PFSK-1 (cell line): Measurements from ENCODE around the gene EMILIN2.

ENCODE experiments used
- POLR2AphosphoS5 ChIP-seq: IDR thresholded peaks from 2 replicates; pipeline ENCODE4 v1.6.1; 2012; ENCODE audit warnings: low read depth, mild to moderate bottlenecking, control low read depth, low read length, moderate library complexity
- REST ChIP-seq, 2 experiments: IDR thresholded peaks; 2 replicates each; pipeline versions ENCODE4 v1.6.1 to v1.8.0; 2011 to 2012; ENCODE audit warnings: low read depth in 2 of 2, low read length in 2 of 2, control low read depth in 1 of 2, inconsistent platforms in 1 of 2, mild to moderate bottlenecking in 1 of 2, moderate library complexity in 1 of 2; ENCODE audit not compliant: insufficient read depth in 1 of 2
- SIN3A ChIP-seq: IDR thresholded peaks from 2 replicates; pipeline ENCODE4 v1.6.1; 2012; ENCODE audit warnings: mild to moderate bottlenecking, low read length, moderate library complexity, borderline replicate concordance; ENCODE audit not compliant: insufficient read depth
- TAF1 ChIP-seq: IDR thresholded peaks from 2 replicates; pipeline ENCODE4 v1.6.1; 2012; ENCODE audit warnings: low read length, control low read depth, borderline replicate concordance; ENCODE audit not compliant: insufficient read depth

- TF ChIP-seq POLR2AphosphoS5 = no peak
- TF ChIP-seq TAF1 = no peak
- no peak for TF ChIP-seq SIN3A
- TF ChIP-seq REST (IDR thresholded peaks at IDR 0.05; ENCODE audit: insufficient read depth in 1 of 2, low read depth in 2 of 2, low read length in 2 of 2) = no peak
Observed at GRCh38 chr18:2907550-2908135, 60.8 kb downstream of the EMILIN2 start.
